GM12878 (cell line): Measurements from ENCODE around the gene CEACAM1.

ENCODE experiments used
- CTCF ChIP-seq, 3 experiments: IDR thresholded peaks in 2 of 3; conservative IDR thresholded peaks in 1 of 3; 2 replicates each; pipeline ENCODE4 v1.5.1; 2011; ENCODE audit warnings: low read depth in 3 of 3, low read length in 3 of 3, mild to moderate bottlenecking in 3 of 3, control low read depth in 2 of 3, moderate library complexity in 2 of 3, inconsistent platforms in 1 of 3, mixed read lengths in 1 of 3; ENCODE audit not compliant: control insufficient read depth in 2 of 3, insufficient read depth in 1 of 3; ENCODE audit errors: extremely low read depth in 1 of 3
- E2F8 ChIP-seq: fragments of 450-650 bp; IDR thresholded peaks from 2 replicates; pipeline ENCODE4 v1.6.1; 2018; ENCODE audit warnings: mild to moderate bottlenecking, low read depth, moderate library complexity; ENCODE audit not compliant: partially characterized antibody
- HDAC2 ChIP-seq: fragments of 200-600 bp; sonication (generic); IDR thresholded peaks from 2 replicates; pipeline ENCODE4 v1.6.1; 2017
- HDGF ChIP-seq: fragments of 450-650 bp; IDR thresholded peaks from 2 replicates; pipeline ENCODE4 v1.6.1; 2016; ENCODE audit warnings: antibody characterized with exemption
- KDM1A ChIP-seq: fragments of 200-600 bp; sonication (generic); IDR thresholded peaks from 2 replicates; pipeline ENCODE4 v1.6.1; 2016; ENCODE audit warnings: borderline replicate concordance
- MAX ChIP-seq: IDR thresholded peaks from 2 replicates; pipeline ENCODE4 v1.6.1; 2012; ENCODE audit warnings: low read depth, low read length, improper control_type of control experiment
- POLR2A ChIP-seq: IDR thresholded peaks from 2 replicates; pipeline ENCODE4 v1.6.1; 2011; ENCODE audit warnings: low read depth, mild to moderate bottlenecking, low read length
- POLR2AphosphoS5 ChIP-seq: IDR thresholded peaks from 2 replicates; pipeline ENCODE4 v1.6.1; 2011; ENCODE audit warnings: mild to moderate bottlenecking, low read length, inconsistent platforms

GRCh38 chr19:42560731-42561130, 32.5 kb upstream of the CEACAM1 start:
- TF ChIP-seq MAX (no peak), HDGF (no peak), POLR2AphosphoS5 (no peak), E2F8 (no peak), KDM1A (no peak), HDAC2 (no peak), POLR2A (no peak), CTCF (IDR thresholded peaks at IDR 0.05 in 2 of 3, conservative IDR thresholded peaks at IDR 0.05 in 1 of 3; ENCODE audit: control insufficient read depth in 2 of 3, extremely low read depth in 1 of 3, insufficient read depth in 1 of 3, low read depth in 3 of 3, low read length in 3 of 3) (no peak)
